Thymus (tissue), 11 donors: ENCODE data around the gene TFCP2L1. TPM values are rescaled to one million over a fixed set of nuclear protein-coding genes. Genes with fewer than 3 reads are reported as not detected.

Experiments used
- DNase-seq, 9 donors: peaks; one replicate each; pipeline ENCODE4 v3.0.0-alpha.2; 2013; ENCODE audit warnings: low spot score in 9 of 9, low read depth in 6 of 9, missing footprints in 1 of 9
- H3K27ac ChIP-seq, 2 donors: one replicate each; pipeline ENCODE4 v1.5.1; 2013; ENCODE audit warnings: control low read depth in 1 of 2, low read depth in 1 of 2, low read length in 1 of 2, mild to moderate bottlenecking in 1 of 2, moderate library complexity in 1 of 2
- H3K27me3 ChIP-seq, 2 donors: one replicate each; pipeline ENCODE4 v1.5.1; 2013; ENCODE audit warnings: low read length in 1 of 2; ENCODE audit not compliant: control insufficient read depth in 2 of 2, insufficient read depth in 1 of 2
- H3K36me3 ChIP-seq, 2 donors: one replicate each; pipeline ENCODE4 v1.5.1; 2013; ENCODE audit warnings: low read length in 1 of 2, mild to moderate bottlenecking in 1 of 2, moderate library complexity in 1 of 2; ENCODE audit not compliant: control insufficient read depth in 2 of 2, insufficient read depth in 2 of 2
- H3K4me1 ChIP-seq, 2 donors: one replicate each; pipeline ENCODE4 v1.5.1; 2013; ENCODE audit warnings: low read length in 2 of 2; ENCODE audit not compliant: control insufficient read depth in 2 of 2, insufficient read depth in 2 of 2
- H3K4me3 ChIP-seq, 2 donors: one replicate each; pipeline ENCODE4 v1.5.1; 2013; ENCODE audit warnings: low read length in 2 of 2, control low read depth in 1 of 2, mild to moderate bottlenecking in 1 of 2
- H3K9me3 ChIP-seq, 2 donors: one replicate each; pipeline ENCODE4 v1.5.1; 2013; ENCODE audit warnings: low read length in 1 of 2, mild to moderate bottlenecking in 1 of 2; ENCODE audit not compliant: control insufficient read depth in 2 of 2, insufficient read depth in 1 of 2
- WGBS: extraction: QIAGEN DNeasy Blood & Tissue Kit; methylation state at CpG from one replicate; pipeline ENCODE4 v1.1.7; 2013; 5-methylcytosine and 5-hydroxymethylcytosine counted together
- polyA plus RNA-seq: library from polyadenylated mRNA; stranded (reverse); fragments of 200-250 nt; gene quantifications from one replicate; pipeline ENCODE4 v1.2.3, GENCODE V29; 2013
- total RNA-seq: library from RNA; stranded (reverse); fragments of 120-200 nt; gene quantifications from one replicate; pipeline ENCODE4 v1.2.4, GENCODE V29; 2013
- donor health status: healthy.

The TFCP2L1 gene
- total and polyA plus RNA-seq, 2 donors = 0.80 to 1.6 TPM

DNA sequence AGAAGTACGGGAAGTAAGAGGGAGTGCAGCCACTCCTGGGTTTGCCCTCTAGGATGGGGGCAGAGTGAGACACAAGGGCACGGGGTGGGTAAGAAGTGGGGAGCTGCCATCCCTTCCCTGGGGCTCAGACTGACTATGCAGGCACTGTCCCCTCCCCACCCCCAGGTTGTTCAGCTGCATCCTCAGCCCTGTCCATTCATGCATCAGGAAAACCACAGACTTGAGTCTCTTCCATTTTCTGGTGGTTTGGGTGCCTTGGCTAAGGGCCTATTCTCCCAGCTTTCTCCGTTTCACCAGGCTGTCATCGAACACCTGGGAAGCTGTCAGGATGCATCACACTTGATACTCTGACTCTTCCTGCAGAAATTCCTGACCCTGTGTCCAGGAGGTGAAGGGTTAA is 111.9 kb downstream of the TFCP2L1 start:
- no peaks in the 10 kb centered on the region for H3K27me3 ChIP-seq
- whole genome bisulfite sequencing = 79% methylated on average over 4 of the region's 4 CpGs
- no peaks in the 10 kb centered on the region for H3K36me3 ChIP-seq
- H3K9me3 ChIP-seq = peaks cover 0 to 4% of the 10 kb centered on the region in 2 donors
- H3K4me1 ChIP-seq = peaks cover 0 to 15% of the 10 kb centered on the region in 2 donors
- DNase-seq = no peak
- H3K27ac ChIP-seq = no peak overlapping the region
- H3K4me3 ChIP-seq = no peak overlapping the region

- 98% methylated on average over 1 of the region's 1 CpG for WGBS
- Histone ChIP-seq H3K4me1 (peaks cover 0 to 15% of the 10 kb centered on the region in 2 donors), H3K9me3 (peaks cover 0 to 4% of the 10 kb centered on the region in 2 donors), H3K27ac (no peak overlapping the region), H3K36me3 (no peaks in the 10 kb centered on the region), H3K27me3 (no peaks in the 10 kb centered on the region), H3K4me3 (no peak overlapping the region)
- DNase-seq = no peak
Observed at GRCh38 chr2:121172456-121172855, 112.5 kb downstream of the TFCP2L1 start.

- peak in 2 of 9 donors; percentile 19 to 41 for DNase-seq
- Histone ChIP-seq H3K27me3 (no peaks in the 10 kb centered on the region), H3K36me3 (no peaks in the 10 kb centered on the region), H3K27ac (no peak overlapping the region), H3K4me3 (no peak overlapping the region), H3K9me3 (peaks cover 0 to 4% of the 10 kb centered on the region in 2 donors), H3K4me1 (peaks cover 0 to 15% of the 10 kb centered on the region in 2 donors)
- WGBS = 76% methylated on average over 7 of the region's 7 CpGs
Observed at GRCh38 chr2:121171625-121172119, 113.3 kb downstream of the TFCP2L1 start.

GRCh38 chr2:121170577-121170976 is 114.4 kb downstream of the TFCP2L1 start:
- Histone ChIP-seq H3K27me3 (no peaks in the 10 kb centered on the region), H3K4me1 (peaks cover 0 to 15% of the 10 kb centered on the region in 2 donors), H3K4me3 (no peak overlapping the region), H3K36me3 (no peaks in the 10 kb centered on the region), H3K9me3 (peaks cover 0 to 4% of the 10 kb centered on the region in 2 donors), H3K27ac (no peak overlapping the region)
- DNase-seq = no peak
- WGBS = 94% methylated on average over 1 of the region's 1 CpG

DNA sequence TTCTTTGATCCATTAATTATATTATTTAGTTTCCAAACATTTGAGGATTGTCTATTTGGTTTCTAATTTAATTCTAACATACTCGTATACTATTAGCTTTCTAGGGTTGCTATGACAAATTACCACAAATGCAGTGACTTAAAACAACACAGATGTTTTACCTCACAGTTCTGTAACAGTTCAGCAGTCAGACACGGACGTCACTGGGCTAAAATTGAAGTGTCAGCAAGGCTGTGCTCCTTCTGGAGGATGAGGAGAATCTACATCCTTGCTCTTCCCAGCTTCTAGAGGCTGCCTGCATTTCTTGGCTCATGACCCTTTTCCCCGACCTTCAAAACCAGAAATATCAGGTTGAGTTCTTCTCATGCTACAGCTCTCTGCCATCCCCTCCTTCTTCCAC is 117.6 kb downstream of the TFCP2L1 start:
- DNase-seq = no peak
- Histone ChIP-seq H3K4me1 (peaks cover 0 to 8% of the 10 kb centered on the region in 2 donors), H3K9me3 (peaks cover 0 to 4% of the 10 kb centered on the region in 2 donors), H3K27ac (no peak overlapping the region), H3K36me3 (no peaks in the 10 kb centered on the region), H3K27me3 (no peaks in the 10 kb centered on the region), H3K4me3 (no peak overlapping the region)
- WGBS = 87% methylated on average over 4 of the region's 4 CpGs

Other genes starting within 250 kb of the TFCP2L1 start
- 128 TPM for gene RNU4ATAC, start 245.7 kb upstream of the TFCP2L1 start, total RNA-seq
- gene RNU4ATAC, start 245.7 kb upstream of the TFCP2L1 start, polyA plus RNA-seq = not detected